Panc1 (cell line): ENCODE measurements around the gene DPCD.

Source experiments
- POLR2AphosphoS5 ChIP-seq: IDR thresholded peaks from 2 replicates; pipeline ENCODE4 v1.6.1; 2012; ENCODE audit warnings: mild to moderate bottlenecking, low read depth, low read length, moderate library complexity
- SIN3A ChIP-seq: IDR thresholded peaks from 2 replicates; pipeline ENCODE4 v1.6.1; 2012; ENCODE audit warnings: low read depth, mild to moderate bottlenecking, low read length, moderate library complexity, borderline replicate concordance; ENCODE audit not compliant: insufficient read depth
- TCF7L2 ChIP-seq: IDR thresholded peaks from 2 replicates; pipeline ENCODE4 v1.6.1; 2011; ENCODE audit warnings: mild to moderate bottlenecking, low read depth, low read length, inconsistent platforms
- TF ChIP-seq, protein P1 (sequence below): fragments of 450-650 bp; IDR thresholded peaks from 2 replicates; pipeline ENCODE4 v1.5.1; 2017; ENCODE audit warnings: mild to moderate bottlenecking
- TF ChIP-seq, protein P2 (sequence below), 2 experiments: IDR thresholded peaks; 2 replicates each; pipeline ENCODE4 v1.6.1; 2011 to 2012; ENCODE audit warnings: low read depth in 2 of 2, control low read depth in 1 of 2, low read length in 1 of 2, mild to moderate bottlenecking in 1 of 2, moderate library complexity in 1 of 2; ENCODE audit not compliant: insufficient read depth in 1 of 2

DNA sequence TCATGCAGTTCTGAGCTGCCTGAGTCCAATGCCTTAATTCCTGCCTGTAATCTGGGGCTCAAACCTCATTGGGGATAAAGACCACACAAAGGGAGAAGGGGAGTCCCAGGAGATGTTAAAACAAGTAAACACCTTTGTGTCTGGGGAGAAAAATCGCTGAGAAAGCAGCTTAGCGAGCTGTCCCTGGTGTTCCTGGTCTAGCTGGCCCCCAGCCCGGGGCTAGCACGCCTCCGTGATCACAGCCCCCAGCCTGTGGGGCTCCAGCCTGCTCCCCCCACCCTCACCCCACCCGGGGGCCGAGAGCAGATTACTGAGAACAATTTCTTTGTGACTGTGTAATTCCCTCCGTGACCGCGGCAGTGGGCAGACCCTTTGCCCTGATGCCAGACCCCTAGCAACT is 24.8 kb downstream of the DPCD start:
- TF ChIP-seq, protein P1, sequence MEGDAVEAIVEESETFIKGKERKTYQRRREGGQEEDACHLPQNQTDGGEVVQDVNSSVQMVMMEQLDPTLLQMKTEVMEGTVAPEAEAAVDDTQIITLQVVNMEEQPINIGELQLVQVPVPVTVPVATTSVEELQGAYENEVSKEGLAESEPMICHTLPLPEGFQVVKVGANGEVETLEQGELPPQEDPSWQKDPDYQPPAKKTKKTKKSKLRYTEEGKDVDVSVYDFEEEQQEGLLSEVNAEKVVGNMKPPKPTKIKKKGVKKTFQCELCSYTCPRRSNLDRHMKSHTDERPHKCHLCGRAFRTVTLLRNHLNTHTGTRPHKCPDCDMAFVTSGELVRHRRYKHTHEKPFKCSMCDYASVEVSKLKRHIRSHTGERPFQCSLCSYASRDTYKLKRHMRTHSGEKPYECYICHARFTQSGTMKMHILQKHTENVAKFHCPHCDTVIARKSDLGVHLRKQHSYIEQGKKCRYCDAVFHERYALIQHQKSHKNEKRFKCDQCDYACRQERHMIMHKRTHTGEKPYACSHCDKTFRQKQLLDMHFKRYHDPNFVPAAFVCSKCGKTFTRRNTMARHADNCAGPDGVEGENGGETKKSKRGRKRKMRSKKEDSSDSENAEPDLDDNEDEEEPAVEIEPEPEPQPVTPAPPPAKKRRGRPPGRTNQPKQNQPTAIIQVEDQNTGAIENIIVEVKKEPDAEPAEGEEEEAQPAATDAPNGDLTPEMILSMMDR: no peak
- no peak for TF ChIP-seq SIN3A
- TF ChIP-seq TCF7L2: no peak
- TF ChIP-seq, protein P2, sequence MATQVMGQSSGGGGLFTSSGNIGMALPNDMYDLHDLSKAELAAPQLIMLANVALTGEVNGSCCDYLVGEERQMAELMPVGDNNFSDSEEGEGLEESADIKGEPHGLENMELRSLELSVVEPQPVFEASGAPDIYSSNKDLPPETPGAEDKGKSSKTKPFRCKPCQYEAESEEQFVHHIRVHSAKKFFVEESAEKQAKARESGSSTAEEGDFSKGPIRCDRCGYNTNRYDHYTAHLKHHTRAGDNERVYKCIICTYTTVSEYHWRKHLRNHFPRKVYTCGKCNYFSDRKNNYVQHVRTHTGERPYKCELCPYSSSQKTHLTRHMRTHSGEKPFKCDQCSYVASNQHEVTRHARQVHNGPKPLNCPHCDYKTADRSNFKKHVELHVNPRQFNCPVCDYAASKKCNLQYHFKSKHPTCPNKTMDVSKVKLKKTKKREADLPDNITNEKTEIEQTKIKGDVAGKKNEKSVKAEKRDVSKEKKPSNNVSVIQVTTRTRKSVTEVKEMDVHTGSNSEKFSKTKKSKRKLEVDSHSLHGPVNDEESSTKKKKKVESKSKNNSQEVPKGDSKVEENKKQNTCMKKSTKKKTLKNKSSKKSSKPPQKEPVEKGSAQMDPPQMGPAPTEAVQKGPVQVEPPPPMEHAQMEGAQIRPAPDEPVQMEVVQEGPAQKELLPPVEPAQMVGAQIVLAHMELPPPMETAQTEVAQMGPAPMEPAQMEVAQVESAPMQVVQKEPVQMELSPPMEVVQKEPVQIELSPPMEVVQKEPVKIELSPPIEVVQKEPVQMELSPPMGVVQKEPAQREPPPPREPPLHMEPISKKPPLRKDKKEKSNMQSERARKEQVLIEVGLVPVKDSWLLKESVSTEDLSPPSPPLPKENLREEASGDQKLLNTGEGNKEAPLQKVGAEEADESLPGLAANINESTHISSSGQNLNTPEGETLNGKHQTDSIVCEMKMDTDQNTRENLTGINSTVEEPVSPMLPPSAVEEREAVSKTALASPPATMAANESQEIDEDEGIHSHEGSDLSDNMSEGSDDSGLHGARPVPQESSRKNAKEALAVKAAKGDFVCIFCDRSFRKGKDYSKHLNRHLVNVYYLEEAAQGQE (IDR thresholded peaks at IDR 0.05; ENCODE audit: insufficient read depth in 1 of 2, low read depth in 2 of 2, low read length in 1 of 2): no peak
- TF ChIP-seq POLR2AphosphoS5: no peak
